Measurements from ENCODE around the gene MLANA.

DNA sequence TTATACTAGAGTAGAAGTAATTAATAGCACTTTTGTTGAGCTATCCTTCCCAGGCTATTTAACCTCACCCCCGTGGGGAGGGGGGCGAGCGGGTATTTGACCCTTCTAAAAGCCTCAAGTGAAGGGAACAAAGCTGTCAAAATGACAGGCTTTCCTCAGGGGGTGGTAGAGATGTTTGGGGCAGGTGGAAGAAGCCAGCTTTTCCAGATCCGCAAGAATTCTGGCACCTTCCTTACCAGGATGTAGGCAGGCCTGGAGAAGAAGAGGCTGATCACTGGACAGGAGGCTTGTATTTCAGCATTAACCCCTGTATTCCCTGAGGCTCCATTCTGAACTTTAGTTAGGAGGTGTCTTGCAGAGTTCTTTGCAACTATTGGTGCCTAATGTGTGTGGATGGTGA is 26.2 kb upstream of the MLANA start:
- TF ChIP-seq POLR2A (IDR thresholded peaks at IDR 0.05): no peak
- TF ChIP-seq CTCF (IDR thresholded peaks at IDR 0.05): no peak

All from body of pancreas (tissue), 4 donors.